ENCODE measurements around the gene KRTAP10-6. TPM values are rescaled to one million over a fixed set of nuclear protein-coding genes. Genes with fewer than 3 reads are reported as not detected.
"Not testable (repeated sequence)": the region's sequence is repeated elsewhere in the genome, so short reads cannot be mapped to it uniquely, and the experiment has no call there.

The KRTAP10-6 gene
- polyA plus RNA-seq, 2 donors, result not detected

- H3K4me1 ChIP-seq (ENCODE audit: control insufficient read depth in 2 of 2, insufficient read depth in 2 of 2, low read length in 1 of 2); H3K27me3 ChIP-seq (ENCODE audit: control insufficient read depth in 1 of 2, insufficient read depth in 2 of 2, low read length in 2 of 2); H3K27ac ChIP-seq (ENCODE audit: low read depth in 2 of 2, low read length in 1 of 2); H3K4me3 ChIP-seq (ENCODE audit: low read depth in 1 of 2, low read length in 2 of 2); H3K36me3 ChIP-seq (ENCODE audit: control insufficient read depth in 2 of 2, insufficient read depth in 2 of 2, low read length in 1 of 2); H3K9me3 ChIP-seq (ENCODE audit: control insufficient read depth in 2 of 2, insufficient read depth in 1 of 2, low read depth in 1 of 2, low read length in 1 of 2): not testable (repeated sequence)
- WGBS, 2 donors, result 46 to 50% methylated on average over 17 to 18 of the region's 19 CpGs
Observed at GRCh38 chr21:44590897-44591800, 1.2 kb downstream of the KRTAP10-6 start.

DNA sequence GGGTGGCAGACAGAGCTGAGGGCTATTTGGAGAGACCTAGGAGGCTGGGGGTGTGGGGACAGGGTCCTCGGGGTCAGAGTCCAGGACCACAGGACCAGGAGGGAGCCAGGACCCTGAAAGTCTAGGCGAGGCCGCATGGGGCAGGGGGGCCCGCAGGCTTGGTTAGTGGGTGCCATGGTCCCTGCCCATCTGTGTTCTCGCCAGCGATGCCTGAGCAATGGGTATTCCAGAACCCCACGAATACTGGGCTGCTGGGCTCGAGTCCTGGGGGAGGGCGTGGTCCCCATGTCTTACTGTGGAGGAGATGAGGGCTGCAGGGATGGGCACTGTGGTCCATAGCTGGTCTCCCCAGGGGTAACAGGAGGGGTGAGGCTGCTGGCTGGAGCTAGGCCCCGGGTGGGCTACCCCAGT is 2.0 kb downstream of the KRTAP10-6 start:
- Histone ChIP-seq H3K4me1 (ENCODE audit: control insufficient read depth in 2 of 2, insufficient read depth in 2 of 2, low read length in 1 of 2) (peaks cover 0 to 9% of the 10 kb centered on the region in 2 donors), H3K9me3 (ENCODE audit: control insufficient read depth in 2 of 2, insufficient read depth in 1 of 2, low read depth in 1 of 2, low read length in 1 of 2) (peaks cover 0 to 4% of the 10 kb centered on the region in 2 donors), H3K27me3 (ENCODE audit: control insufficient read depth in 1 of 2, insufficient read depth in 2 of 2, low read length in 2 of 2) (peaks cover 0 to 2% of the 10 kb centered on the region in 2 donors), H3K4me3 (ENCODE audit: low read depth in 1 of 2, low read length in 2 of 2) (no peak overlapping the region), H3K36me3 (ENCODE audit: control insufficient read depth in 2 of 2, insufficient read depth in 2 of 2, low read length in 1 of 2) (no peaks in the 10 kb centered on the region), H3K27ac (ENCODE audit: low read depth in 2 of 2, low read length in 1 of 2) (no peak overlapping the region)
- 74 to 79% methylated on average over 10 of the region's 10 CpGs for WGBS, 2 donors

- Histone ChIP-seq H3K4me1 (ENCODE audit: control insufficient read depth in 2 of 2, insufficient read depth in 2 of 2, low read length in 1 of 2) (peaks cover 0 to 9% of the 10 kb centered on the region in 2 donors), H3K27ac (ENCODE audit: low read depth in 2 of 2, low read length in 1 of 2) (no peak overlapping the region), H3K4me3 (ENCODE audit: low read depth in 1 of 2, low read length in 2 of 2) (no peak overlapping the region), H3K36me3 (ENCODE audit: control insufficient read depth in 2 of 2, insufficient read depth in 2 of 2, low read length in 1 of 2) (no peaks in the 10 kb centered on the region), H3K9me3 (ENCODE audit: control insufficient read depth in 2 of 2, insufficient read depth in 1 of 2, low read depth in 1 of 2, low read length in 1 of 2) (peaks cover 0 to 5% of the 10 kb centered on the region in 2 donors), H3K27me3 (ENCODE audit: control insufficient read depth in 1 of 2, insufficient read depth in 2 of 2, low read length in 2 of 2) (peaks cover 0 to 6% of the 10 kb centered on the region in 2 donors)
- 77 to 80% methylated on average over 24 of the region's 24 CpGs for WGBS, 2 donors
Observed at GRCh38 chr21:44589586-44590305, 2.6 kb downstream of the KRTAP10-6 start.

DNA sequence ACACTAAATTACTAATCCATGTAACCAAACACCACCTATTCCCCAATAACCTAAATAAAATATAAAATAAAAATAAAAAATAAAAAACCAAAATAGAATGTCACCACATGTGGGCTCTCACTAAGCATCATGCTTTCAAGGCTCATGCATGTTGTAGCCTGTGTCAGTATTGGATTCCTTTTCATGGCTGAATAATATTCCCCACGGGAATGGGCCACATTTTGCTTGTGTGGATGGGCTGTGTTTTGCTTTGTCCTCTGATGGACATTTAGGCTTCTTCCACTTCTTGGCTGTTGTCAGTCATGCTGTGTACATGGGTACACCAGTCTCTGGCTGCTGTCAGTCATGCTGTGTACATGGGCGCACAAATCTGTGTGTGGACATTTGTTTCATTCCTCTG is 3.2 kb downstream of the KRTAP10-6 start:
- H3K4me1 ChIP-seq (ENCODE audit: control insufficient read depth in 2 of 2, insufficient read depth in 2 of 2, low read length in 1 of 2), result peaks cover 0 to 9% of the 10 kb centered on the region in 2 donors
- H3K27me3 ChIP-seq (ENCODE audit: control insufficient read depth in 1 of 2, insufficient read depth in 2 of 2, low read length in 2 of 2), result peaks cover 0 to 6% of the 10 kb centered on the region in 2 donors
- WGBS, 2 donors, result 92 to 95% methylated on average over 2 of the region's 2 CpGs

DNA sequence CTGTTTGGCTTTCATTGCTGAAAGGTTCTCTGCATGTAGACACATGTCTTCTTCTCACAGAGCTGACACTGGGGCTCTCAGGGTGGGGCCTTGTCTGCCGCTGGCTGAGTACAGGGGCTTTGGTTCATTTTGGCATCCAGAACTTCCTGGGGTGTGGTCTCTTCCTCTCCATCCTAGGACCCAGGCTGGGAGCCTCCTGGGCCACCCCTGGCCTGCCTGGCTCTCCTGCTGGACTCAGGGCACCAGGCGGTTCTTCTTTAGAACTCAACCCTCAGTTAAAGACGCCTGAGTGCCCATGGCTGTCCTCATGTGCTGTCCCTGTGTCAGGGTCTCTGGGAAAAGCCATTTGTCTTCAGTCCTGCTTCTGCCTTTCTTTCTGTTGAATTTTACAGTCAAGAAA is 6.4 kb downstream of the KRTAP10-6 start:
- Histone ChIP-seq H3K4me3 (ENCODE audit: low read depth in 1 of 2, low read length in 2 of 2) (no peak overlapping the region), H3K4me1 (ENCODE audit: control insufficient read depth in 2 of 2, insufficient read depth in 2 of 2, low read length in 1 of 2) (no peaks in the 10 kb centered on the region), H3K36me3 (ENCODE audit: control insufficient read depth in 2 of 2, insufficient read depth in 2 of 2, low read length in 1 of 2) (no peaks in the 10 kb centered on the region), H3K27ac (ENCODE audit: low read depth in 2 of 2, low read length in 1 of 2) (no peak overlapping the region), H3K9me3 (ENCODE audit: control insufficient read depth in 2 of 2, insufficient read depth in 1 of 2, low read depth in 1 of 2, low read length in 1 of 2) (peaks cover 0 to 12% of the 10 kb centered on the region in 2 donors), H3K27me3 (ENCODE audit: control insufficient read depth in 1 of 2, insufficient read depth in 2 of 2, low read length in 2 of 2) (peaks cover 0 to 6% of the 10 kb centered on the region in 2 donors)
- WGBS, 2 donors, result 70 to 76% methylated on average over 3 of the region's 3 CpGs

More for the DNA sequence above, 3.2 kb downstream of the KRTAP10-6 start:
- Histone ChIP-seq H3K4me3 (ENCODE audit: low read depth in 1 of 2, low read length in 2 of 2) (no peak overlapping the region), H3K9me3 (ENCODE audit: control insufficient read depth in 2 of 2, insufficient read depth in 1 of 2, low read depth in 1 of 2, low read length in 1 of 2) (peaks cover 0 to 5% of the 10 kb centered on the region in 2 donors), H3K36me3 (ENCODE audit: control insufficient read depth in 2 of 2, insufficient read depth in 2 of 2, low read length in 1 of 2) (no peaks in the 10 kb centered on the region), H3K27ac (ENCODE audit: low read depth in 2 of 2, low read length in 1 of 2) (no peak overlapping the region)

GRCh38 chr21:44583800-44584147 is 8.5 kb downstream of the KRTAP10-6 start:
- 53 to 55% methylated on average over 6 of the region's 6 CpGs for WGBS, 2 donors
- H3K9me3 ChIP-seq (ENCODE audit: control insufficient read depth in 2 of 2, insufficient read depth in 1 of 2, low read depth in 1 of 2, low read length in 1 of 2), result peaks cover 6 to 20% of the 10 kb centered on the region in 2 donors
- H3K4me3 ChIP-seq (ENCODE audit: low read depth in 1 of 2, low read length in 2 of 2), result no peak overlapping the region
- peaks cover 0 to 6% of the 10 kb centered on the region in 2 donors for H3K27me3 ChIP-seq (ENCODE audit: control insufficient read depth in 1 of 2, insufficient read depth in 2 of 2, low read length in 2 of 2)
- H3K4me1 ChIP-seq (ENCODE audit: control insufficient read depth in 2 of 2, insufficient read depth in 2 of 2, low read length in 1 of 2), result no peaks in the 10 kb centered on the region
- H3K27ac ChIP-seq (ENCODE audit: low read depth in 2 of 2, low read length in 1 of 2), result no peak overlapping the region
- no peaks in the 10 kb centered on the region for H3K36me3 ChIP-seq (ENCODE audit: control insufficient read depth in 2 of 2, insufficient read depth in 2 of 2, low read length in 1 of 2)

- Histone ChIP-seq H3K27me3 (ENCODE audit: control insufficient read depth in 1 of 2, insufficient read depth in 2 of 2, low read length in 2 of 2) (peaks cover 0 to 6% of the 10 kb centered on the region in 2 donors), H3K9me3 (ENCODE audit: control insufficient read depth in 2 of 2, insufficient read depth in 1 of 2, low read depth in 1 of 2, low read length in 1 of 2) (peaks cover 6 to 20% of the 10 kb centered on the region in 2 donors), H3K27ac (ENCODE audit: low read depth in 2 of 2, low read length in 1 of 2) (no peak overlapping the region), H3K4me3 (ENCODE audit: low read depth in 1 of 2, low read length in 2 of 2) (no peak overlapping the region), H3K4me1 (ENCODE audit: control insufficient read depth in 2 of 2, insufficient read depth in 2 of 2, low read length in 1 of 2) (no peaks in the 10 kb centered on the region), H3K36me3 (ENCODE audit: control insufficient read depth in 2 of 2, insufficient read depth in 2 of 2, low read length in 1 of 2) (no peaks in the 10 kb centered on the region)
- 19 to 28% methylated on average over 11 of the region's 11 CpGs for WGBS, 2 donors
Observed at GRCh38 chr21:44583089-44583799, 9.1 kb downstream of the KRTAP10-6 start.

GRCh38 chr21:44582055-44582454 is 10.2 kb downstream of the KRTAP10-6 start:
- 75% methylated on average over 15 of the region's 15 CpGs for WGBS, 2 donors
- no peaks in the 10 kb centered on the region for H3K36me3 ChIP-seq (ENCODE audit: control insufficient read depth in 2 of 2, insufficient read depth in 2 of 2, low read length in 1 of 2)
- no peaks in the 10 kb centered on the region for H3K4me1 ChIP-seq (ENCODE audit: control insufficient read depth in 2 of 2, insufficient read depth in 2 of 2, low read length in 1 of 2)
- no peak overlapping the region for H3K4me3 ChIP-seq (ENCODE audit: low read depth in 1 of 2, low read length in 2 of 2)
- H3K9me3 ChIP-seq (ENCODE audit: control insufficient read depth in 2 of 2, insufficient read depth in 1 of 2, low read depth in 1 of 2, low read length in 1 of 2), result peaks cover 9 to 24% of the 10 kb centered on the region in 2 donors
- peaks cover 0 to 6% of the 10 kb centered on the region in 2 donors for H3K27me3 ChIP-seq (ENCODE audit: control insufficient read depth in 1 of 2, insufficient read depth in 2 of 2, low read length in 2 of 2)
- no peak overlapping the region for H3K27ac ChIP-seq (ENCODE audit: low read depth in 2 of 2, low read length in 1 of 2)

DNA sequence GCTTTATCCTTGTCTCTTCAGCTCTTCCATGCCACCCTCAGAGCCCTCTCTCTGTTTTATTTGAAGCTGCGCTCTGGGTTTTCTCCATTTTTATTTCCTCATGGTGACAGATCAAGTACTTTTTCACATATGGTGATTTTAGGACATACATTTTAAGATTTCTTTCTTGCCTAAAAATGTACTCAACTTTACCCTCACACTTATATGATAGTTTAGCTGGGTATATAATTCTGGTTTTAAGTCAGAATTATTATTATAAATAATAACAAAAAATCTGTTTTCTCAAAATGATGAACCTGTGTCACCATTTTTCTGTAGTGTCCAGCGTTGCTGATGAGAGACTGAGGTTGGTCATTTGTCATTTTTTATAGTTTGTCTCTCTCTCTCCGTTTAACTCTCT is 11.1 kb downstream of the KRTAP10-6 start:
- WGBS, 2 donors, result 83 to 92% methylated on average over 3 of the region's 3 CpGs
- Histone ChIP-seq H3K4me3 (ENCODE audit: low read depth in 1 of 2, low read length in 2 of 2) (no peak overlapping the region), H3K9me3 (ENCODE audit: control insufficient read depth in 2 of 2, insufficient read depth in 1 of 2, low read depth in 1 of 2, low read length in 1 of 2) (peaks cover 9 to 24% of the 10 kb centered on the region in 2 donors), H3K36me3 (ENCODE audit: control insufficient read depth in 2 of 2, insufficient read depth in 2 of 2, low read length in 1 of 2) (no peaks in the 10 kb centered on the region), H3K27me3 (ENCODE audit: control insufficient read depth in 1 of 2, insufficient read depth in 2 of 2, low read length in 2 of 2) (peaks cover 0 to 6% of the 10 kb centered on the region in 2 donors), H3K4me1 (ENCODE audit: control insufficient read depth in 2 of 2, insufficient read depth in 2 of 2, low read length in 1 of 2) (no peaks in the 10 kb centered on the region), H3K27ac (ENCODE audit: low read depth in 2 of 2, low read length in 1 of 2) (no peak overlapping the region)

All from esophagus (tissue), 2 donors.